CD4-positive, alpha-beta T cell treated with Interleukin-15 for 1 hour (primary cell): ENCODE measurements around the gene LRP10.
"Not testable (repeated sequence)": the region's sequence is repeated elsewhere in the genome, so short reads cannot be mapped to it uniquely, and the experiment has no call there.

Source experiments
- DNase-seq: peaks from one replicate; pipeline ENCODE4 v3.0.0-alpha.2; 2020

LRP10 gene

DNA sequence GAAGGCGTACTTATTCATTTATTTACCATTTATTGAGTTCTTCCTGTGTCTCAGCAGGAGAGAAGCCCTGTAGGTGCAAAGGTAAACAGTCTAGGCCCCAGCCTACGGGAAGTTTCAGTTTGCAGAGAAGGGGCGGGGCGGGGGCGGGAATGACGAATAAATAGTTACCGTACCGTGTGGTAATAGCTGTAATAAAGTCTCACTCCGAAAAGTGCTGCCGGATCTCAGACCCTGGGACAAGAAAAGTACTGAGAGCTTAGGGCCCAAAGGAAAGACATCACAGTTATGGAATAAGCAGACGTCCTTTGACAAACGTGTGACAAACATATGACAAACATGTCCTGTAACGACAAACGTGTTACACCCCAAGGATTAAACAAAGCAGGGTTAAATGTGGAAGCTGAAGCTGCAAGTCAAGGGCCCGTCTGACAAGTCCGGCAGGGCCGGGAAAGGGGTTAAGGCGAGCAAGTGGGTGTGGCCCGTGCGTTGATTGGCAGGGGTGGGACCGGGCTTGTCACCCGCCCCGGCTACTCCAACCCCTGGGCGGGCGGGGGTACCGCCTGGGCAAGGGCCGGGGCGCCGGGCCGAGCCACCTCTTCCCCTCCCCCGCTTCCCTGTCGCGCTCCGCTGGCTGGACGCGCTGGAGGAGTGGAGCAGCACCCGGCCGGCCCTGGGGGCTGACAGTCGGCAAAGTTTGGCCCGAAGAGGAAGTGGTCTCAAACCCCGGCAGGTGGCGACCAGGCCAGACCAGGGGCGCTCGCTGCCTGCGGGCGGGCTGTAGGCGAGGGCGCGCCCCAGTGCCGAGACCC is at the start of gene LRP10:
TSS of gene LRP10 (plus strand) at position 517 of the 809 bp plus-strand sequence. CDS start 564 bp downstream, outside the sequence.
- DNase-seq, result peak; percentile 86

DNA sequence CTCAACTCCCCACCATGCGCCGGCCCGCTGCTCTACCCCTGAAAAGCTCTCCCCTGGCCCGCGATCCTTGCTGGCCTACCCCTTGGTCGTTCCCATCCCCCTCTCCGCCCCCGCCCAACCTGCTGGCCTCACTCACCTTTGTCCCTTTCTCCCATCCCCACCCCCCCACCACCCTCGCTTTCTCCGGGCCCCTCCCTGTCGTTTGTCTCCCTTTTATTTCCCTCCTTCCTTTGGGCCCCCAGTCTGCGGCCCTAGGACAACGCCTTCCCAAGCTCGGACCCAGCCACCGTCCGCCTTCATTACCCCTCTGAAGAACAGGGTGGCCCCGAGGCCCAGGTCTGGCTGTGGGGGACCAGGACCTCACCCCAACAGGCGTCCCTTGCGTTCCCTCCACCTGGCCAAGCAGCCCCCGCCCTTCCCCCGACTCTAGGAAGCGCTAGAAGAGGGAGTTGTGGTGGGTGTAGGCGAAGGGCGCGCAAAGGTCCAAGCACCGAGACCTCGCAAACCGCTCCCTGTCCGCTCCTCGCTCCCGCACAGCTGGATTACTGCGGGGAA is 49.4 kb upstream of the LRP10 start:
- no peak for DNase-seq

GRCh38 chr14:22822571-22823098 is 48.9 kb upstream of the LRP10 start:
- DNase-seq, result peak; percentile 70

- no peak for DNase-seq
Observed at GRCh38 chr14:22824711-22825359, 46.7 kb upstream of the LRP10 start.

- DNase-seq, result not testable (repeated sequence)
Observed at GRCh38 chr14:22829076-22829660, 42.4 kb upstream of the LRP10 start.

GRCh38 chr14:22829661-22830442 is 41.7 kb upstream of the LRP10 start, which contains the start of gene MRPL52:
Gene MRPL52, plus strand, starts transcription at chr14:22829887. Its CDS starts 26 bp downstream, at chr14:22829913.
- DNase-seq, result peak; percentile 91

- DNase-seq, result no peak
Observed at GRCh38 chr14:22830443-22831010, 41.0 kb upstream of the LRP10 start.

DNA sequence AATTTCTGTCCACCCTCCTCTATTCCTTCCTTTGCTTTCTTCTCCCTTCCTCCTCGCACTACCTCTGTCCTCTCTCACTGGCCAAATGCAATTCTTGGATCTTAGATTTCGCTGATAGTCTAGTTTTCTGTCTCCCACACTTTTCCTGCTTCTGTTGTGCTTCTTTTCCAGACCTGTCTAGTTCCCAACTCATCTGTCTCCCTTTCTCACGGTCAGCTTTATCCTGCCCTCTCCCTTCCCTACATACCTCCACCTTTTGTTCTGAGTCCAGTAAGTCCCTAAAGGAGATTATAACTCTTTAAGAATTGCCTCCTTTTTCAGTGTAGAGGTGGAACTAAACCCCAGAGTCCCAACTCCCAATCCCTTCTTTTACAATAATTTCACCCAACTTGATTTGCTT is 36.0 kb upstream of the LRP10 start:
- no peak for DNase-seq

GRCh38 chr14:22836301-22837113 is 35.0 kb upstream of the LRP10 start, which contains the start of gene MMP14:
Gene MMP14, plus strand, starts transcription at chr14:22836585. Its CDS starts 233 bp downstream, at chr14:22836818.
- no peak for DNase-seq

- DNase-seq, result no peak
Observed at GRCh38 chr14:22837114-22837749, 34.3 kb upstream of the LRP10 start.

GRCh38 chr14:22837750-22838538 is 33.6 kb upstream of the LRP10 start:
- no peak for DNase-seq

GRCh38 chr14:22838631-22839041 is 32.9 kb upstream of the LRP10 start:
- no peak for DNase-seq

DNA sequence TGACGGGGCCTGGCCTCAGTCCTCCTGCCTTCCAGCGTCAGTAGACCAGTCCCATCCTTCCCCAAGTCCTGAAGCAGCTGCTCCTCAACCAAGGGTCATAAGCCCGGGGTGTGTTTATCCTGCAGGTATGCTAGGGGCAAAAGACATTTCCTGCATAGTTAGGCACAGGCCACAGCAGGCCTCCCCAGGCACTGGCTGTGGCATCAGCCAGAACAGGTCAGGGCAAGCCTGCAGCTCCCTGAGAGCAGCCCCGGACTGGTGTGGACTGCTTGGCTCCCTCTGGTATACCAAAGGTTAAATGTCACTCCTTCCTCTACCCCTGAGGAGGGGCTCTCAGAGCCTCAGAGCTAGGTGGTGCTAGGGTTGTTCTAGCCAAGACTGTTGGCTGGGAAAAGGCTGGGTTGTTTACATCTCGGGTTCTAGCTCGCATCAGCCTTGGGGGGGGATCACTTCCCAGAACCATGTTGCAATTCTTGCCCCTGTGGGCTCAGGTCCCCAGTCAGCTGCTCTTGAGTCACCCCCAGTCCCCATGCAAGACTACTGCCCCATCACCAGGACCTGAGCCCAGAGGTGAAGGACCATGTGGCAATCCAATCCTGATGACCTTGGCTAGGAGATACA is 32.3 kb upstream of the LRP10 start:
- DNase-seq, result no peak

- no peak for DNase-seq
Observed at GRCh38 chr14:22841311-22841710, 30.2 kb upstream of the LRP10 start.

DNA sequence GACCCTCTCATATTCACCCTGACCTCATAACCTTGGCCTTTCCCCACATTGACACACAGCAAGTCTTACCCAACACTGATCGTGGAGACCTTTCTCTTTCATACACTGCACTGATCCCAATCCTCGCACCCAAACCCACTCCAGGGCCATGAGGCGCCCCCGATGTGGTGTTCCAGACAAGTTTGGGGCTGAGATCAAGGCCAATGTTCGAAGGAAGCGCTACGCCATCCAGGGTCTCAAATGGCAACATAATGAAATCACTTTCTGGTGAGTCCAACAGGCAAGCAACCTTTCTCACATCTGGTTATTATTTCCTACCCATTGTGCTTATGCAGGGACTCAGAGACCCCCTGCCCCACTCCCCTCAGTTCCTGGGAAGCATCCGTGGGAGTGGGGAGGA is 29.8 kb upstream of the LRP10 start:
- DNase-seq, result no peak

GRCh38 chr14:22842211-22843122 is 29.1 kb upstream of the LRP10 start:
- no peak for DNase-seq

GRCh38 chr14:22843123-22843925 is 28.2 kb upstream of the LRP10 start:
- DNase-seq, result no peak
